ENCODE data around the gene STEAP1.
"Not testable (repeated sequence)": the region's sequence is repeated elsewhere in the genome, so short reads cannot be mapped to it uniquely, and the experiment has no call there.

Gene STEAP1

DNA sequence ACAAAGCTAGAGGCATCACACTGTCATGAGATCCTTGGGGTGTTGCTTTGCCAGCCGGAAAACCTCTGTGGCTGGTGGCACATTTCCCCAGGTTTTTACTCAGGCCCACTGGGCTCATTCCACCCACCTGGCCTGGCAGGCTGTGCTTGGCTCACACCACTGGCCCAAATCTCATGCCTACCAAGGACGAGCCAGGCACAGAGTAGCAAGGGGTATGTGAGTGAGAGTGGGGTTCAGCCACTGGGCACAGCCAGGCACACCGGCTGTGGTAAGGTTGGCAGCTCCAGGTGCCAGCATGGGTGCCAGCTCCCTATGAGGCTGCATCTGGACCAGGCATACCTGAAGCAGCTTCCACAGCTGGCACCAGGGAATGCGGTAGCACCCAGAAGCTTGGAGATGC is 21.4 kb downstream of the STEAP1 start:
- no peak for DNase-seq

DNA sequence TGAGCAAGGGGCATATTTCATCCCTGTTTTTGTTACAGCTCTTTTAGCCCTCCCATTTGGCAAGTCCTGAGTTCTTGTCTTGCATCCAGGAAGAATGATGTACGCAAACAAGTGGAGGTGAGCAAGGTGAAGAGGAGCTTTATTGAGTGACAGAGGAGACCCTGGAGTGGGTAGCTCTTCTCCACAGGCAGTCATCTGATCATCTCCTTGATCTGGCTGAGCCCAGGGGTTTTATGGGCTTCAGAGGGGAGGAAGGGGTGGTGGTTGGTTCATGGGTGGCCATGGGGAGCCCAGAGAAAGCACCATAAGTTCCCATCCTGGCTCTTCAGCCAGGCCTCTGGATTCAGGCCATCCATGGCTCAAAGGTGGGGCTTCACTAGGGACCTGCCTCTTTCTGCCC is 21.9 kb downstream of the STEAP1 start:
- DNase-seq: no peak

DNA sequence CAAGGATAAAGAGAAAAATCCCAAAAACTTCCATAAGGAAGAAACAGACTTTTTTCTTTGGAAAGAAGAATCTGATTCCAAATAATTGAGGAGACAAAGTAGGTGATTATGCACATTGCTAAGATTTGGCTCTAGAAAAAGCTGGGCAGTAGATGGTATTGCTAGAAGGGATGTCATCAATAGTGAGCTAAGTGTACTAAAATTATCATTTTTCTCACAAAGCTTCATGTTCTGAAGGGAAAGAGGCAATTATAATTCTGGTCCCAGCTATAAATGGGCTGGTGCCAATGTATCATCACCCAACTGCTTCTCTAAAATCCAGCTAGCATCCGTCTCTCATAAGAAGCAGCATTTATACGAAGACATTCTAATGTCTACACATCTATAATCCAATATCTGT is 23.9 kb downstream of the STEAP1 start:
- DNase-seq: no peak

DNA sequence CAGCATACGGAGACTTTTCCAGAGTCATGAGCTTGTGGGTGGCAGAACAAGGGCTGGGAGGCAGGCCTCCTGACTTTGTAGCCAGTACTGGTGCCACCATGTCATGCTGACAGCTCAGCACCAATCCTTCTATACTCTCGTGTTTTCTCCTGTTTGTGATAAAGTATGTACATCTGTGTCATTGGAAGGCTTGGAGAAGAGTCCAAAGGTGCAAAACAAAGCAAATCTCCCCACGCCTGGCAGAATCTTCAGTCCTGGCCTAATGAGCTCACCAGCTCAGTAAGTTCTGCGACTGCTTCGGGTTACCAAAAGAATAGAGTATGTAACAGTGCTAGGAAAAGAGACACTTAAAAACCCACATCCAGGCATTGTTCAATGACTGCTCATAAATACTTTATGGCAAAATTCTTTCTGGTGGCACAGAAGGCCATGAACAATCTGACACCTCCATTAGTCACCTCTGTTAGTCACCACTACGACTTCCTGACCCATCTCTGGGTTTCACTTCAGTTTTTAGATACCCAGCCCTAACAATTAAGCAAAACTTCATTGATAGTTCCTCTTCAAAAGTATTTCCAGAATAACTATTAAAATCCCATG is 24.5 kb downstream of the STEAP1 start:
- no peak for DNase-seq

DNA sequence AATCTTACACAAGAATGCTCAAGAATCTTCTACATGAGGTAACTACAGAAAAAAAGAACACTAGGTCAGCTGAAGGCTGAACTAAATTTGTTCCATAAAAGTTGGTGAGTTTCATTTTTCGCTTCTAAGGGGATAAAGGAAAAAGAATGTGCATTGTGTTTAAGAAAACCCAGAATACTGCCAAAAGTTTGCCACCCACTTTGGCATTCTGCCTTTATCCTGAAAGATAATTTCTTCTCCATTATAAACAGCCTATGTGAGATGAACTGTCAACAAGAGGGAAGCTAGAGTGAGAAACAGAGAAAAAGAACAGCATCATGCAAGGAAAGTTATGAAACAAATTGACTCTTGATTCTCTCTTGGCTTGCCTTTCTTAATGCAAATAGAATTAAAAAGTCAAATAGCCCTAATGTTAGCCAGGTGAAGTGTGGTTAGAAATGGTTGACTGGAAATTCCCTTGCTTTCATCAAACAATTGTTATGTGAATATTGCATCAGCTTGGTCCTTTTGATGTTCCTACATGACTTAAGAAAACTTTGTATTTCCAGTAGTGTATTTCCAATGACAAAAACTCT is 25.8 kb downstream of the STEAP1 start:
- DNase-seq: no peak

DNA sequence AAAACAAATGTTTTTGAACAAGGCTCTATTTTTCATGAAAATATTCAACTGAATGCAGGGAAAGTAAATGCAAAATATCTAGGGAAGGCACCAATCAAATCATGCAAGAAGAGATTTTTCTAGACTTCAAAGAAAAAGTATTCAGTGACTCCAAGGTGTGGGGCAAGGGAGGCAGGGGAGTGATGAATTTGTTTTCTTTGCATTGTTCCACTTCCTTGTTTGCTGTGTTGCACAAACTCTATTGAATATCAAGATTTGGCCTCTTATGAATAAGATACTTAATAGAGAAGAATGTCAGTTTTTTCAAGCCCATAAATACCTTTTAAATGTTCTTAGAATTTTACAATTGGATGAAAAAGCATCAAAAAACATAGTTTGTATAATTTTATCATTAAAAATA is 26.4 kb downstream of the STEAP1 start:
- no peak for DNase-seq

DNA sequence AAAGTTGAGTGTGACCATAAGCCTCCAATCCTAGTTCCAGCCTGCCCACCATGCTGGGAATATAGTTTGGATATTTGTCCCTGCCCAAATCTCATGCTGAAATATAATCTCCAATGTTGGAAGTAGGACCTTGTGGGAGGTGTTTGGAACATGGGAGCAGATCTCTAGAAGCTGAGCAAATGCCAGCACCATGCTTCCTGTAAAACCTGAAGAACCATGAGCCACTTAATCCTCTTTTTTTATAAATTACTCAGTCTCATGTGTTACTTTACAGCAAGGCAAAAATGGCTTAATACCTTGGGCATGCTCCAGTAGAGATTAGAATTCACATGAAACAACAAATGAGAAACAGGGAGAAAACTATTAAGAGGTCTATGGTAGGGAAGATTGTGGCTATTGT is 27.2 kb downstream of the STEAP1 start:
- DNase-seq: no peak

DNA sequence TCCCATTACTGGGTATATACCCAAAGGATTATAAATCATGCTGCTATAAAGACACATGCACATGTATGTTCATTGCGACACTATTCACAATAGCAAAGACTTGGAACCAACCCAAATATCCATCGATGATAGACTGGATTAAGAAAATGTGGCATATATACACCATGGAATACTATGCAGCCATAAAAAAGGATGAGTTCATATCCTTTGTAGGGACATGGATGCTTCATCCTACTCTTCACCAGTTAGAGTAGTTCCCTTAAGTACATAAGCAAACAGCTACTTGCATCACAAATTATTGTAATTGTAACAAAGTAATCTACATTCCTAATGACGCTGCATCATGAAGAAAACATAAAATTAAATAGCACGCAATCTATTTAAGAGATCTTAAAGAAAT is 32.0 kb downstream of the STEAP1 start:
- not testable (repeated sequence) for DNase-seq

DNA sequence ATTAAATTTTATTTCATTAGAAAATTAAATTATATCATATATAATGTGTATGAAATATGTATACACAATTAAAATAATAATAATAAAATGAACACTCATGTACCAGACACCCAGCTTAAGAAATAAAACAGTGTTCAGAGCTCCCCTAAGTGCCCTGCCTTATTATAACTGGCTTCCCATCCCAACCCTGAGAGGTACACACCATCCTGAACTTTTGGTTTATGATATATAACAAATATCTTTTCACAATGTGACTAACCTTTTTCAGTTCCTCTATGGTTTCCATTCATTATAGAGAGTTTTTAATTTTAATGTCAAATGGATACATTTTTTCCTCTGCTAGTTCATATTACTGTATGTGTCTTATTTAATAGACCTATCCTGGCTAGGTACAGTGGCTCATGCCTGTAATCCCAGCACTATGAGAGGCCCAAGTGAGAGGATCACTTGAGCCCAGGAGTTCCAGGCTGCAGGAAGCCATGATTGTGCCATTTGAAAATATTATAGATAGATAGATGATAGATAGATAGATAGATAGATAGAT is 33.3 kb downstream of the STEAP1 start:
- DNase-seq: no peak

DNA sequence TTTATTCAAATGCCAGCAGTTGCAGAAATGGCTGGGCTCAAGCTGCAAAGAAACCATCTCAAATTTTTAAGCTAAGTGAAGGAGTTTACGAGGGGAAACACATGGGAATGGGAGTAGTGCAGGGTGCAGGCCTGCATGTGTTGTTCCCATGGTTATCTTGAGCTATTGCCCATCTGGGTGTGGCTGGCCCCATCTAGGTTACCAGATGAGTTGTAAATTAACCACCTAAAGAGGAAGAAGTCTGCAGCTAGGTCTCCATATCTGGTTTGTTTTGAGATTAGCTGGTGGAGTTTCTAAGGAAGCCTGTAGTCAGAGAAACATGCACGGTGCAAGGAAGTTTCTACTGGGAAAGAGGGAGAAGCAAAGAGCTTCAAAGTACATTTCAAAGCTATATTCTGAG is 34.0 kb downstream of the STEAP1 start:
- no peak for DNase-seq

DNA sequence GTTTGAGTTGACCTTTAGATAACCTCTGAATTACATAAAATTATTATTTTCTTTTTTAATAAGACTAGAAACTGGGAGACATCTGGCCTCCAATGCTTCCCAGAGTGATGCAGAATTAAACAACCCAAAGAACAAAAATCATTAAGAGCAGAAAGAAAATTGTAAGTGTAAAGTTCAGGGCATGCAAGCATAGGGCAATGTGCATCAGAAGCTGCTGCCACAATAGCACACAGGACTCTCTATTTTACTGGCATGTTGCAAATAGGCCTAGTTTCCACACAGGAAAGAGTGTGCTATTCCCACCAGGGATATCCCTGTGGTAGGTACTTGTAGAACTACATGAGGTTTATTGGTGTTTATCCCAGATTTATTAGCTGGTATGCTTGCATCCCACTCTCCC is 36.7 kb downstream of the STEAP1 start:
- DNase-seq: no peak

DNA sequence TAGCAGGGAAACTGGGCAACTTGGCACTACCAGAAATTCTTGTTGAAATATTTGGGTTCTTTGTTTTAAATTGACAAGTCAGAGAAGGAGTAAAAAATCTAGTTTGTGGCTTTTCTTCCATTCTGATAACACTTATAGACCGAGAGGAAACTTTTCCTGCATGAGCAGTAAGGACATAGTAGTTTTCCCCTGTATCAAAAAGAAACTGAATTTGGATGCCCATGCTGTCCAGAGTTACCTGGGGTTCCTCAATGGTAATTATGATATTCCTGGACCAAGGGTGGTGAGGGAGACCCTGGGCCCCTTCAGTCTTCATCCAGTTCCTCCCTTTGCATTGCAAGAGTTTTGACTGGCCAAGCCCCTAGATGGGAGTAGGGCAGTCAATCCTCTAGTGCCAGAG is 37.4 kb downstream of the STEAP1 start:
- no peak for DNase-seq

DNA sequence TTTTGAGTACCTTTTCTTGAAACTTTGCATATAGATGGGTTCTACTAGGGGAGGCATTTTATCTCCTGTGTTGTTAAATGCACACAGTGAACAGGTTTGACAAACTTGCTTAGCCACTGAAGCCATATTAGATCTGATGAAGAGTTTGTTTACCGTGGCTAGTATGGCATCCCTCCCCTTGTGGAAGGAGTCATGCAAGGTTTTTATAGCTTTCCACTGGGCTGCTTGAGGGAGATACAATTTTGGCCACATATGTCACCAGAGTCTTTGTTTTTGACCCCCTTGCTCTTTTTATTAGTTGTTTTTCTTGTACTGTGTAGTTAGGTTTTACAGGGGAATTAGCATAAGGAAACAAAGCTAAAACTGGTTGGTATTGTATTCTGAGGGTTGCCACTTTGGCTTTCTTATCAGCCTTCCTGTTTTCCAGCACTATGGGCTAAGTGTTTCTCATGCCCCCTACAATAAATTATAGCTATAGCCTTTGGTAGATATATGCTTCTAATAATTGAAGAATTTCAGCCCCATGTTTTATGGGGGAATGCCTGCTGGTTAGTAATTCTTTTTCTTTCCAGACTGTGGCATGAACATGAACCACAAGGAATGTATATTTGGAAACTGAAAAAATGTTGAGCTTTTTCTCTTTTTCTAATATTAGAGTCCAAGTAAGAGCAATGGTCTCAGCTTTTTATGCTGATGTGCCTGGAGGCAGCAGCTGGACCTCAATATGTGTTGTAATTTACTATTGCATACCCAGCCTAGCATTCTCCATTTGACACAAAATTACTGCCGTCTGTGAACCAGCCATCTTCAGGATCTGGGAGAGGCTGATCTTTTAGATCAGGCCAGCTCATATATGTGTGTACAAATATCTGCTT is 38.8 kb downstream of the STEAP1 start:
- DNase-seq: no peak

DNA sequence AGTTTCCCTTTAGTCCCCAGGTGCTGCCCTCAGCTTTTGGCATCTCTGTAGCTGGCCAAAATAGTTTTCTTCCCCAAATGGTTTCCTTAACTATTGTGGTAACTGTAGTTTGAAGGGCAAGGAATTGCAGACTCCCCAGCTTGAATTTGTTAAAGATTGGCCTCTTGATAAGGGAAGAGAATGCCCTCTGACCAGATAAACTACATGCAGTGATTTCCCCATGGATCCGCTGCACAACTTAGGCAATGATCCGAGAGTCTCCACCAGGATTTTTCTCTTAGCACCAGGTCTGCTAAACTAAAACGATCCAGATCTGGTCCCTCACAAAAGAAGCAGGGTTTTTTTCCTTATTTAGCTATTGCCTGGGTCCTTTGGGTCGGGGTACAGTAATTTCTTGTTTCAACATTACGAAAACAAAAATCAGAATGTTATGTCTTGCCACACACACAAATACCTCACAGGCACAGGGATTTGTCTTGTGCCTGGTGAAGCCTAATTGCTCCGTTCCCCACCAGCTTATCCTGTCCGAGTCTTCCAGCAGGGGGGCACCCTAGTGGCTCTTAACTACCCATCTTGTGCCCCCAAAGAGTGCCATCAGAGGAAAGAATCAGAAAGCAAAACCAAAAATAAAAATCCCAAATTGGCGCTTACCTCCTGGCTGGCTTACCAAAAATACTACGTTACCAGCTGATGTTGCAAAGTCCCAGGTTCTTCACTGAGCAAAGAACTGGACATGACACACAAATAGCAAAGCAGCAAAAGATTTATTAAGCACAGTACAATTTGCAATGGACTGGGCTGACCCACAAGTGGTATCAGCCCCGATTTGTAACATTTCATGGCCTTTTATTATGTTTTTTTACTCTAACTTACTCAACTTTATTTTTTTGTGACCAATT is 40.9 kb downstream of the STEAP1 start:
- DNase-seq: no peak

DNA sequence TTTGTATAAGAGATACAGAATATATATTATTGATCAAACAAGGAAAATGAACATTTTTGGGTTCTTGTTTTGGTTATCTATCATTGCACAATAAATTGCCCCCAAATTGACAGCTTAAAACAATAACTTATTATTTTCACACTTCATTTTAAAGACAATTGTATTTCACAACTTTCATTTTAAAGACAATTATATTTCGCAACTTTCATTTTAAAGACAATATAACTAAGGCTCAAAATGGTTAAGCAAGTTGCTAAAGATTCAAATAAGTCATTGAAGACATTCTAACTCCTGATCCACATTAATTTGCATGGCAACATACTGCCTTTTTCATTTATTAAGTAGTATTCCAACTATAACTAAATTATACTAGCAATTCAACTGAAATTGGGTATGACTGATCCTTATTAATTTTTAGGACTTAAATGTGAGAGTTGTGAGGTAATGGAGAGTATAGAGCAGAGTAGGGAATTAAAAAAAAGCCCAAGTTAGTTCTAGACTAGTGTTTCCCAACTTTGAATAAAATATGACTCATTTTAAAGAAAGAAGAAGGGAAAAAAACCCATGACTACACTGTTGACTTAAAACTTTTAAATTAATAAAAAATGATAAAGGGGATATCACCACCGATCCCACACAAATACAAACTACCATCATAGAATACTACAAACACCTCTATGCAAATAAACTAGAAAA is 47.4 kb downstream of the STEAP1 start:
- no peak for DNase-seq

DNA sequence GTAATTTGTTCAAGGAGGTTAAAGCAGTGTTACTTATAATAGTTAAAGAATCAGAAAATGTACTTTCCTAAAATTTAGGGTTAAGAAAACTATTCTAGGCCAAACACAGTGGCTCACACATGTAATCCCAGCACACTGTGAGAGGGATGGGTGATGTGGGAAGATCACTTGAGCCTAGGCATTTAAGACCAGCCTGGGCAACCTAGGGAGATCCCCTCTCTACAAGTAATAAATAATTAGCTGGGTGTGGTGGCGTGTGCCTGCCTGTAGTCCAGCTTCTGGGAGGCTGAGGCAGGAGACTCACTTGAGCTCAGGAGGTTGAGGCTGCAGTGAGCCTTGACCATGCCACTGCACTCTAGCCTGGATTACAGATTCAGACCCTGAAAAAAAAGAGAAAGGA is 53.7 kb downstream of the STEAP1 start:
- no peak for DNase-seq

DNA sequence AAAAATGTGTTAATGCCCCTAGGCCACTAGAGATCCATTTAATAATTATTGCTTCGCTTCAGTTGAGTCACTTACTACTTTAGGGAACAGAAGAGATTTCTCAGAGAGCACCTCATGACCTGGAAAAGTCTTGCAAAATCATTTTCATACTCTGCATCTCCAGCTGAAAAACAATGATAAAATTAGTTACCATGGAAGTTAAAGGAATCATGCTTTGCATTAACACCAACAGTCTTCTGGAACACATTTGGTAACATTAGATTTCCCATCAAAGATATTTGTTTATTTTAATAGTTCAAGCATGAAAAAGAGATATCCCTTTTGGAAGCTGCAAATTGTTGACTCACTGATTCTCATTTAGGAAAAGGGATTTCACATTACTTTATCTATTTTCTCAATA is 55.5 kb downstream of the STEAP1 start:
- DNase-seq: no peak

DNA sequence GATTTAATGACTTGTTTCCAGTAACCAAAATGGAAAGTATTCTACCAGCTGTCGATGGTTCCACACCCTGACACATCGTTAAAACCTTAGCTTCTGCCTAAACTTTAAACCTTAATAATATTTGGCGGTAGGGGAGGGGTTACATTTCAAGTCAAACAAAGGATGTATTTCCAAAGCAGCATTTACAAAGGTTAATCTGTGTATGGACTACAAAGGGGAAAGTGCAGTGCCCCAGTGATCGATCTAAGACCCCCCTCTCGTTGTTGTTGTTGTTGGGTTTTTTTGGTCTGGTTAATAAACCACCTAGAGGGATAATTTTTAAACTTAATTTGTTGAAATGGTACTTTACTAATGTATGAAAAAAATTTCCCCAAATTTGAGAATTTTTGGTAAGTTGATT is 56.2 kb downstream of the STEAP1 start:
- DNase-seq: no peak

DNA sequence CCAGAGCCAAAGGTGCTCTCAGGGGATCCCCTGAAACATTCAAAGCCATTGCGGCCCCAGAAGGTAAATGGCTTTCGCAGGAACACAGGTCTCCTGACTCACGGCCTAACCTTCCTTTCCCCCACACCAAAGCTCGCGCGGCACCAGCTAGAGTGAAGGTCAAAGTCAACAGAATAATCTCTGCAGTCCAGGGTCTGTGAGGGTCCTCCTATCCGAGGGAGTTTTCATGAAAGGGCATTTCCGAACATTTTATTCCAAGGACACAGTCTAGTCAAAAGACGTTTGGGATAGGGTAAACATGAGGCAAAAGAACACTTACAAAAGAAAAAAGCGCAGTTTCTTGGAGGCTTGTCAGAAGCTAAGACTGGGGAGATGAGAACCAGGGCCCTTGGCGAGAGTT is 56.7 kb downstream of the STEAP1 start:
- no peak for DNase-seq

DNA sequence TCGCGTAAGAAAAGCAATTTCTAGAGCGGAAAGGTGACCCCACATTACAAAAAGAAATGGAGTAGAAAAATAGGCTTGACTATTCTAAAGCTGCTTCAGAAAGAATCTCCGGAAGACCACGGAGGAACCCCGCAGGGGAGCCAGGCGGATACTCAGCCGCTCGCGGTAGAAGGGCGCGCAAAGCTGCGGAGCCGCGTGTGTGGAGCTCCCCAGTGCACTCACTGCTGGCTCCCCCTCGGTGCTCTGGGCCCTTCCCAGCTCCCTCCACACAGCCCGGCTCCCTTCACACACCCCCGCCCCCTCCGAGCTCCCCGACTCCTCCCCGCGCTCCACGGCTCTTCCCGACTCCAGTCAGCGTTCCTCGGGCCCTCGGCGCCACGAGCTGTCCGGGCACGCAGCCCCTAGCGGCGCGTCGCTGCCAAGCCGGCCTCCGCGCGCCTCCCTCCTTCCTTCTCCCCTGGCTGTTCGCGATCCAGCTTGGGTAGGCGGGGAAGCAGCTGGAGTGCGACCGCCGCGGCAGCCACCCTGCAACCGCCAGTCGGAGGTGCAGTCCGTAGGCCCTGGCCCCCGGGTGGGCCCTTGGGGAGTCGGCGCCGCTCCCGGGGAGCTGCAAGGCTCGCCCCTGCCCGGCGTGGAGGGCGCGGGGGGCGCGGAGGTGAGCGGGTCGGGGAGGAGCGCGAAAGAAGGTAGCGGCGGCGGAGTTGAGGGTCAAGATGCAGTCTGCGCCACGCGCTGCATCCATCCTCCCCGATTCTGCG is 57.3 kb downstream of the STEAP1 start, which contains the start of gene STEAP2:
TSS of gene STEAP2 (plus strand) at position 350 of the 758 bp plus-strand sequence. CDS start 13,343 bp downstream, outside the sequence.
- DNase-seq: peak; percentile 90

DNA sequence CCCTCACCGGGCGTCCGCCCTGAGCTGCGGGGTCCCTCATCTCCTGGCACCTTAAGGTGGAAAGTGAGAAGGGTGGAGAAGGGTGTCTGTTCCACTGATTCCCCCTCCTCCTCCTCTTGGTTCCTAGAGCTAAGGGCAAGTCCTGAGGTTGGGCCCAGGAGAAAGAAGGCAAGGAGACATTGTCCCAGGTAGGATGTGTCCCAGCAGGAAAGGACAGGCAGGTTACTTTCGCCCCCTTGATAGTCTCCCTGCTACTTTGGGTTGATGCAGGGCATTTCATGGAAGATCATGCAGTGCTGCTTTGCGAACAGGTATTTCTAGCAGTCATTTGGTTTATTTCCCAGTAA is 57.9 kb downstream of the STEAP1 start:
- DNase-seq: peak; percentile 56

DNA sequence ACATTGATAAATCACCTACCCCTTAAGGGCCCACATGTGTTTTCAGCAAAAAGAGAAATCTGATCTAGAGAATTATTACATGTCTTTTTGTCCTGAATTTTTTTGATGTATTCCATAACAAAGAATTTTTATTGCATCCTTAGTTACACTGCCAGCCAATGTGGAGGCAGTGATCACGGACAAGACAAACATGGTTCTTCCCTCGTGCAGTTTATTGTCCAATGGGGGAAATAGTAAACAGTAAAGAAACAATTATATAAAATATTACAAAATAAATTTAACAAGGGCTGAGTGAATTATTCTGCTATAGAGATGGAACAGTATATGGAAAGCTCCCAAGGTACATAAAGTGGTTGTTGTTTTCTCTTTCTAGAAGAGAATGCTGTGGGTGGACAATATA is 59.3 kb downstream of the STEAP1 start:
- DNase-seq: no peak
